Loucy (cell line): ENCODE data around the gene KDM5A.

Experiments used
- H2AFZ ChIP-seq: fragments of 200-600 bp; sonication (generic); 2 replicates; pipeline ENCODE4 v1.6.0; 2016; ENCODE audit warnings: antibody characterized with exemption, mild to moderate bottlenecking, low read length, moderate library complexity
- H3F3A ChIP-seq: fragments of 200-600 bp; 2 replicates; pipeline ENCODE4 v1.6.0; 2016; ENCODE audit warnings: antibody characterized with exemption, low read depth, mild to moderate bottlenecking
- H3K27me3 ChIP-seq: fragments of 200-600 bp; sonication (generic); 2 replicates; pipeline ENCODE4 v1.6.1; 2014; ENCODE audit warnings: low read length, mild to moderate bottlenecking; ENCODE audit not compliant: insufficient read depth, poor library complexity, severe bottlenecking
- H3K36me3 ChIP-seq: fragments of 200-600 bp; sonication (generic); 2 replicates; pipeline ENCODE4 v1.6.1; 2016; ENCODE audit warnings: low read length; ENCODE audit not compliant: insufficient read depth
- H3K4me1 ChIP-seq: fragments of 200-600 bp; sonication (generic); 2 replicates; pipeline ENCODE4 v1.5.1; 2014; ENCODE audit warnings: low read length, mild to moderate bottlenecking; ENCODE audit not compliant: insufficient read depth, poor library complexity, severe bottlenecking
- H3K4me2 ChIP-seq: fragments of 200-600 bp; sonication (generic); 2 replicates; pipeline ENCODE4 v1.6.0; 2014; ENCODE audit warnings: antibody characterized with exemption, low read length, low read depth, mild to moderate bottlenecking; ENCODE audit not compliant: poor library complexity, severe bottlenecking
- H3K4me3 ChIP-seq: fragments of 200-600 bp; sonication (generic); 2 replicates; pipeline ENCODE4 v1.5.1; 2014; ENCODE audit warnings: low read length, mild to moderate bottlenecking, mixed read lengths; ENCODE audit not compliant: poor library complexity, severe bottlenecking
- H3K79me2 ChIP-seq: fragments of 200-600 bp; sonication (generic); 2 replicates; pipeline ENCODE4 v1.6.1; 2014; ENCODE audit warnings: low read length; ENCODE audit not compliant: insufficient read depth
- H3K9ac ChIP-seq: fragments of 200-600 bp; sonication (generic); 2 replicates; pipeline ENCODE4 v1.6.0; 2014; ENCODE audit warnings: mild to moderate bottlenecking, low read depth, low read length, moderate library complexity; ENCODE audit not compliant: poor library complexity, severe bottlenecking
- H3K9me2 ChIP-seq: fragments of 200-600 bp; sonication (generic); replicated peaks from 2 replicates; pipeline ENCODE4 v1.6.1; 2016; ENCODE audit warnings: low read depth, low read length, mixed read lengths
- H3K9me3 ChIP-seq: fragments of 200-600 bp; sonication (generic); 2 replicates; pipeline ENCODE4 v1.6.1; 2014; ENCODE audit warnings: mild to moderate bottlenecking, antibody characterized with exemption, low read length, low read depth; ENCODE audit not compliant: insufficient read depth
- H4K20me1 ChIP-seq: fragments of 200-600 bp; sonication (generic); 2 replicates; pipeline ENCODE4 v1.6.0; 2014; ENCODE audit warnings: antibody characterized with exemption, low read length, mild to moderate bottlenecking; ENCODE audit not compliant: insufficient read depth, poor library complexity, severe bottlenecking
- EZH2phosphoT487 ChIP-seq: fragments of 200-600 bp; IDR thresholded peaks from 2 replicates; pipeline ENCODE4 v1.6.1; 2018; ENCODE audit warnings: antibody characterized with exemption, mild to moderate bottlenecking, moderate library complexity, borderline replicate concordance
- TF ChIP-seq, protein P1 (sequence below): fragments of 200-600 bp; sonication (generic); conservative IDR thresholded peaks from 2 replicates; pipeline ENCODE4 v1.5.1; 2014; ENCODE audit warnings: mild to moderate bottlenecking, antibody characterized with exemption, low read length

Gene KDM5A

DNA sequence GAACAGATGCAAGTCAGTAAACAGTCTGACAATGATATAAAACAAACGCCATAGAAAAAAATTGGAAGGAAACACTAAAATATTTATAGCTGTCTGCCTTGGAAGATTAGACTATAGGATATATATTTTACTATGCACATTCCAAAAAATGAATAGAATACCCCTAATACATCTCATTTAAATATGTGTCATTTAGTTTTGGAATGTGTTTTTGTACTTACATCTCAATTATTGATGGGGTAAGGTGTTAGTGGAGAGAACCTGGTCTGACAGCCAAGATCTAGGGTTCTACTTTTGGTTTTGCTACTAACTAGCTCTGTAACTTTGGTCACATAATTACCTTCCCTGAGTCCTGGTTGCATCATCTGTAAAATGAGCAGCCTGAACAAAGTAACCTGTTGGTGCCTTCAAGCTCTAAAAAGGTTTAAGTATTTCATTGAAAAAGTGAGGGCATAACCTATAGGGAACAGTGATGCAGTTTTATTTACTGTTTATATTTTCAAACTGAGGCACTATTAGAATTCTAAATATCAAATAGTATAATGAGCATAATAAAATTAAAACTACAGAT lies 97.9 kb downstream of the KDM5A start:
- H3K4me2 ChIP-seq = no peak overlapping the region
- H3K4me3 ChIP-seq = no peak overlapping the region
- no peaks in the 10 kb centered on the region for H3K9me3 ChIP-seq
- no peaks in the 10 kb centered on the region for H3F3A ChIP-seq
- no peak overlapping the region for H2AFZ ChIP-seq
- no peak overlapping the region for H3K9ac ChIP-seq
- H3K4me1 ChIP-seq = peaks cover 19% of the 10 kb centered on the region
- H3K27me3 ChIP-seq = no peaks in the 10 kb centered on the region
- no peaks in the 10 kb centered on the region for H3K9me2 ChIP-seq
- no peaks in the 10 kb centered on the region for H4K20me1 ChIP-seq
- no peak for TF ChIP-seq EZH2phosphoT487
- TF ChIP-seq, protein P1, sequence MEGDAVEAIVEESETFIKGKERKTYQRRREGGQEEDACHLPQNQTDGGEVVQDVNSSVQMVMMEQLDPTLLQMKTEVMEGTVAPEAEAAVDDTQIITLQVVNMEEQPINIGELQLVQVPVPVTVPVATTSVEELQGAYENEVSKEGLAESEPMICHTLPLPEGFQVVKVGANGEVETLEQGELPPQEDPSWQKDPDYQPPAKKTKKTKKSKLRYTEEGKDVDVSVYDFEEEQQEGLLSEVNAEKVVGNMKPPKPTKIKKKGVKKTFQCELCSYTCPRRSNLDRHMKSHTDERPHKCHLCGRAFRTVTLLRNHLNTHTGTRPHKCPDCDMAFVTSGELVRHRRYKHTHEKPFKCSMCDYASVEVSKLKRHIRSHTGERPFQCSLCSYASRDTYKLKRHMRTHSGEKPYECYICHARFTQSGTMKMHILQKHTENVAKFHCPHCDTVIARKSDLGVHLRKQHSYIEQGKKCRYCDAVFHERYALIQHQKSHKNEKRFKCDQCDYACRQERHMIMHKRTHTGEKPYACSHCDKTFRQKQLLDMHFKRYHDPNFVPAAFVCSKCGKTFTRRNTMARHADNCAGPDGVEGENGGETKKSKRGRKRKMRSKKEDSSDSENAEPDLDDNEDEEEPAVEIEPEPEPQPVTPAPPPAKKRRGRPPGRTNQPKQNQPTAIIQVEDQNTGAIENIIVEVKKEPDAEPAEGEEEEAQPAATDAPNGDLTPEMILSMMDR = no peak
- H3K79me2 ChIP-seq = peaks cover 11% of the 10 kb centered on the region; the same call in 1 of the 2 replicates
- H3K36me3 ChIP-seq = peaks cover 88% of the 10 kb centered on the region

DNA sequence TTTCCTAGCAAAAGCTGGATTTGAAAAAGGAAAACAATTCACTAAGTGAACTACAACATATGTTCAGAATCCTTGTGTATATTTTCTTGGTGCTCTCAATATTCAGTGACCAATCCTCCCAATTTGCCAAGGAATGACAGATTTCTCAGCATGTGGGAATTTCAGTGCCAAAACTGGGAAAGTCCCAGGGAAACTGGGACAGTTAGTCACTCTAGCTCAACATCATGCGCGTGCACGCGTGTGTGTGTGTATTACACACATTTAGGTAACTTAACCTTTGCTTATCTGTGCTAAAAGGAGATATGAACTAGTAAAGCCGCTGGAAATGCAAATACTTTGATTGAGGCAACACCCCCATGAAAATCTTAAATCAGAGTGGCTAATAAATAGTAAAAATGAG lies 100.4 kb downstream of the KDM5A start:
- H3K79me2 ChIP-seq = peaks cover 12% of the 10 kb centered on the region; the same call in 1 of the 2 replicates
- H2AFZ ChIP-seq = no peak overlapping the region
- no peaks in the 10 kb centered on the region for H3F3A ChIP-seq
- no peak overlapping the region for H3K9ac ChIP-seq
- no peaks in the 10 kb centered on the region for H3K9me2 ChIP-seq
- no peaks in the 10 kb centered on the region for H4K20me1 ChIP-seq
- H3K4me1 ChIP-seq = peaks cover 31% of the 10 kb centered on the region
- no peak overlapping the region for H3K4me3 ChIP-seq
- TF ChIP-seq EZH2phosphoT487 = no peak
- TF ChIP-seq, protein P1 = no peak
- no peaks in the 10 kb centered on the region for H3K9me3 ChIP-seq
- H3K27me3 ChIP-seq = no peaks in the 10 kb centered on the region
- H3K4me2 ChIP-seq = no peak overlapping the region
- H3K36me3 ChIP-seq = peaks cover 87% of the 10 kb centered on the region

DNA sequence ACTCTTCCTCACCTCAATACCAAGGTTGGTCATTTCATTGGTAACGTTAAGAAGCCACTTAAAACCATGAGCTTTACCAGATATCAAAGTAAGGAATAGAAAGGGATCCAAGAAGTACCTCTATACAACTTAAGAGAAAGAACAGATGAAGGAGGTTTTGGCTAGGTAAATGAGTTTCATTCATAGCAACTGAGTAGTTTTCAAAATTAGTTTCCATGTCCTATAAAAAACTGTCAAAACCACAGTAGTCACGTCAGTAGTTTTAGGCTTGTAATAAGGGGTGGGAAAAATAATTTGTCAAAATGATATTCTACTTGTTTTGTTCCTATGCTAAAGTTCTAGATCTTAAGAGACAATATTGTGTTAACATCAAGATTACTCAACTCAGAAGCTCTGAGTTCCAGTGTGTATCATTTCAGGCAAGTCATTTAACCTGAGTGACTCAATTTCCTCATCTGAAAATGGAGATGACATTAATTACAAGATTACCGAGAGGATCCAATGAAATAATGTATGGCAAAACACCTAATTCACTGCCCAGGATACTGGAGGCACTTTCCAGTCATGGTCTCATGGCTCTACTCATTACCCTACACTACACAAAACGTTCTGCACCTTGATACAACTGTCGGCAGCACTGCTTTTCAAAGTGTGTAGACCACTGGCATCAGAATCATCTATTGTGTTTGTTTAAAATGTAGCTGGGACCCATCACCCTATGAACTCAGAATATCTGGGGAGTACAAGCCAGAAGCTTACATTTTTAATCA lies 102.4 kb downstream of the KDM5A start:
- TF ChIP-seq, protein P1 = no peak
- TF ChIP-seq EZH2phosphoT487 = no peak
- Histone ChIP-seq H3K27me3 (no peaks in the 10 kb centered on the region), H4K20me1 (no peaks in the 10 kb centered on the region), H3K4me3 (no peak overlapping the region), H3K9ac (no peak overlapping the region), H3K36me3 (peaks cover 86% of the 10 kb centered on the region), H3K79me2 (peaks cover 12% of the 10 kb centered on the region; the same call in 1 of the 2 replicates), H3K9me2 (no peaks in the 10 kb centered on the region), H2AFZ (no peak overlapping the region), H3K4me2 (no peak overlapping the region), H3F3A (no peaks in the 10 kb centered on the region), H3K4me1 (peaks cover 39% of the 10 kb centered on the region), H3K9me3 (no peaks in the 10 kb centered on the region)
